Measurements from ENCODE around the gene PTPN7. TPM values are rescaled to one million over a fixed set of nuclear protein-coding genes. Genes with fewer than 3 reads are reported as not detected.
"Not testable (repeated sequence)": the region's sequence is repeated elsewhere in the genome, so short reads cannot be mapped to it uniquely, and the experiment has no call there.

The PTPN7 gene
- total and polyA plus RNA-seq, 2 experiments from 2014 or later: 0.41 TPM; not detected in 1

- 67% methylated on average over 3 of the region's 3 CpGs for WGBS (ENCODE audit: low lambda C conversion rate, missing lambda C conversion rate)
- DNase-seq (ENCODE audit: low spot score): no peak
- H3K9me2 ChIP-seq (replicated peaks; ENCODE audit: insufficient read depth): no peaks in the 10 kb centered on the region
Observed at GRCh38 chr1:202146993-202147392, 13.4 kb downstream of the PTPN7 start.

GRCh38 chr1:202146279-202146678, 14.1 kb downstream of the PTPN7 start:
- no peak for TF ChIP-seq EZH2 (IDR thresholded peaks at IDR 0.05; ENCODE audit: borderline replicate concordance)
- no peak for TF ChIP-seq CTCF (IDR thresholded peaks at IDR 0.05; ENCODE audit: poor library complexity)
- TF ChIP-seq EZH2phosphoT487 (IDR thresholded peaks at IDR 0.05; ENCODE audit: low read depth, severe bottlenecking, unreplicated experiment): no peak
- Histone ChIP-seq H3K36me3 (replicated peaks; ENCODE audit: insufficient read depth, low read depth) (no peaks in the 10 kb centered on the region), H3K4me2 (no peak overlapping the region), H2AFZ (no peak overlapping the region), H3K4me3 (no peak overlapping the region), H3K79me2 (peaks cover 32% of the 10 kb centered on the region), H3K9me3 (ENCODE audit: low read depth) (no peaks in the 10 kb centered on the region), H3K9me2 (replicated peaks; ENCODE audit: insufficient read depth) (no peaks in the 10 kb centered on the region), H4K20me1 (ENCODE audit: insufficient read depth, poor library complexity, severe bottlenecking) (peaks cover 24% of the 10 kb centered on the region), H3K4me1 (ENCODE audit: insufficient read depth) (peaks cover 7% of the 10 kb centered on the region), H3K27ac (no peak overlapping the region), H3K27me3 (no peaks in the 10 kb centered on the region)
- DNase-seq (ENCODE audit: low spot score): no peak
- WGBS (ENCODE audit: low lambda C conversion rate, missing lambda C conversion rate): 87% methylated on average over 5 of the region's 5 CpGs

More at GRCh38 chr1:202146993-202147392, 13.4 kb downstream of the PTPN7 start:
- Histone ChIP-seq H3K4me3 (no peak overlapping the region), H2AFZ (no peak overlapping the region), H3K27me3 (no peaks in the 10 kb centered on the region), H3K27ac (no peak overlapping the region), H3K79me2 (peaks cover 25% of the 10 kb centered on the region), H3K4me2 (no peak overlapping the region), H3K4me1 (ENCODE audit: insufficient read depth) (peaks cover 7% of the 10 kb centered on the region), H4K20me1 (ENCODE audit: insufficient read depth, poor library complexity, severe bottlenecking) (peaks cover 17% of the 10 kb centered on the region), H3K36me3 (replicated peaks; ENCODE audit: insufficient read depth, low read depth) (no peaks in the 10 kb centered on the region), H3K9me3 (ENCODE audit: low read depth) (no peaks in the 10 kb centered on the region)
- TF ChIP-seq EZH2phosphoT487 (IDR thresholded peaks at IDR 0.05; ENCODE audit: low read depth, severe bottlenecking, unreplicated experiment) (no peak), EZH2 (IDR thresholded peaks at IDR 0.05; ENCODE audit: borderline replicate concordance) (no peak), CTCF (IDR thresholded peaks at IDR 0.05; ENCODE audit: poor library complexity) (no peak)

GRCh38 chr1:202145744-202146140, 14.7 kb downstream of the PTPN7 start:
- H3K9me2 ChIP-seq (replicated peaks; ENCODE audit: insufficient read depth); DNase-seq (ENCODE audit: low spot score); H3K9me3 ChIP-seq (ENCODE audit: low read depth); H3K4me1 ChIP-seq (ENCODE audit: insufficient read depth); H2AFZ ChIP-seq; H3K4me3 ChIP-seq; H3K36me3 ChIP-seq (replicated peaks; ENCODE audit: insufficient read depth, low read depth); H3K27ac ChIP-seq; H3K27me3 ChIP-seq: not testable (repeated sequence)
- Histone ChIP-seq H3K4me2 (peak overlapping the region; percentile 89), H4K20me1 (ENCODE audit: insufficient read depth, poor library complexity, severe bottlenecking) (peaks cover 30% of the 10 kb centered on the region), H3K79me2 (peaks cover 37% of the 10 kb centered on the region)
- 89% methylated on average over 8 of the region's 8 CpGs for WGBS (ENCODE audit: low lambda C conversion rate, missing lambda C conversion rate)

GRCh38 chr1:202145068-202145743, 15.2 kb downstream of the PTPN7 start:
- peak overlapping the region; percentile 63 for H3K4me3 ChIP-seq
- peak overlapping the region; percentile 99 for H2AFZ ChIP-seq
- H3K27me3 ChIP-seq: no peaks in the 10 kb centered on the region
- H4K20me1 ChIP-seq (ENCODE audit: insufficient read depth, poor library complexity, severe bottlenecking): peaks cover 35% of the 10 kb centered on the region
- H3K9me3 ChIP-seq (ENCODE audit: low read depth): no peaks in the 10 kb centered on the region
- 20% methylated on average over 13 of the region's 13 CpGs for WGBS (ENCODE audit: low lambda C conversion rate, missing lambda C conversion rate)
- no peak for DNase-seq (ENCODE audit: low spot score)
- H3K4me1 ChIP-seq (ENCODE audit: insufficient read depth): peaks cover 7% of the 10 kb centered on the region
- no peak overlapping the region for H3K27ac ChIP-seq
- TF ChIP-seq CTCF (IDR thresholded peaks at IDR 0.05; ENCODE audit: poor library complexity) (no peak), EZH2 (IDR thresholded peaks at IDR 0.05; ENCODE audit: borderline replicate concordance) (no peak), EZH2phosphoT487 (IDR thresholded peaks at IDR 0.05; ENCODE audit: low read depth, severe bottlenecking, unreplicated experiment) (no peak)
- H3K79me2 ChIP-seq: peaks cover 43% of the 10 kb centered on the region
- no peaks in the 10 kb centered on the region for H3K36me3 ChIP-seq (replicated peaks; ENCODE audit: insufficient read depth, low read depth)
- no peaks in the 10 kb centered on the region for H3K9me2 ChIP-seq (replicated peaks; ENCODE audit: insufficient read depth)
- peak overlapping the region; percentile 89 for H3K4me2 ChIP-seq
